HCT116 (cell line): ENCODE results near the gene ABHD12. TPM values are rescaled to one million over a fixed set of nuclear protein-coding genes. Genes with fewer than 3 reads are reported as not detected.
"Not testable (repeated sequence)": the region's sequence is repeated elsewhere in the genome, so short reads cannot be mapped to it uniquely, and the experiment has no call there.

Experiments
- ATAC-seq: fragments of 200-7000 bp; cut with Tn5 transposase; 2 replicates; pipeline ENCODE4 v1.9.1; 2020; ENCODE audit warnings: mild to moderate bottlenecking, moderate library complexity
- BruUV-seq: library from RNA; stranded (reverse); fragments of 400-500 nt; replicated peaks from 2 replicates; lab custom pipeline; 2021; lab: Mats Ljungman, UMichigan
- CTCF ChIA-PET: fragments of 300-600 bp; sonication (Branson Sonifier 250); formaldehyde crosslinking; loops from one replicate; lab custom pipeline; 2021; ENCODE audit warnings: antibody characterized with exemption; lab: Charles Lee
- POLR2A ChIA-PET: fragments of 300-600, 350-600 bp; sonication (Branson Sonifier 250); formaldehyde crosslinking; loops from one replicate; lab custom pipeline; 2021; ENCODE audit warnings: antibody characterized with exemption; lab: Charles Lee
- RAD21 ChIA-PET, 2 experiments: fragments of 300-600 bp; sonication (Branson Sonifier 250); formaldehyde crosslinking; loops; one replicate each; lab custom pipeline; 2023; ENCODE audit warnings: low total read pairs in 2 of 2; ENCODE audit not compliant: uncharacterized antibody in 2 of 2, unreplicated experiment in 2 of 2, low non-redundant PET in 1 of 2; lab: Charles Lee
- DNase-seq: peaks from one replicate; pipeline ENCODE4 v3.0.0-alpha.2; 2010; ENCODE audit warnings: low read depth, low spot score
- H2AFZ ChIP-seq: fragments of 200-600 bp; shearing (Covaris generic), sonication (generic); 2 replicates; pipeline ENCODE4 v1.6.1; 2017; ENCODE audit warnings: low read depth, mixed run types, mixed read lengths, antibody characterized with exemption, low read length; ENCODE audit not compliant: poor library complexity, severe bottlenecking
- H3K27ac ChIP-seq: 2 replicates; pipeline ENCODE4 v1.5.1; 2012; ENCODE audit warnings: low read depth, low read length
- H3K27me3 ChIP-seq: fragments of 200-600 bp; sonication (generic); 2 replicates; pipeline ENCODE4 v1.6.1; 2016; ENCODE audit warnings: mixed run types, low read length, mixed read lengths; ENCODE audit not compliant: insufficient read depth
- H3K36me3 ChIP-seq, 2 experiments: fragments of 200-500 bp in 1 of 2; fragments of 200-600 bp in 1 of 2; sonication (Bioruptor generic) in 1 of 2; sonication (generic) in 1 of 2; 2 replicates each; pipeline versions ENCODE4 v1.5.1 to v1.6.1; 2014 to 2016; ENCODE audit warnings: low read length in 2 of 2, inconsistent platforms in 1 of 2, mixed read lengths in 1 of 2, mixed run types in 1 of 2; ENCODE audit not compliant: insufficient read depth in 2 of 2, control insufficient read depth in 1 of 2
- H3K4me1 ChIP-seq, 2 experiments: fragments of 200-600 bp in 1 of 2; sonication (generic) in 1 of 2; 2 replicates each; pipeline versions ENCODE4 v1.5.1 to v1.6.1; 2012 to 2017; ENCODE audit warnings: low read length in 2 of 2, inconsistent platforms in 1 of 2, mild to moderate bottlenecking in 1 of 2, mixed read lengths in 1 of 2, mixed run types in 1 of 2, moderate library complexity in 1 of 2; ENCODE audit not compliant: insufficient read depth in 2 of 2, control insufficient read depth in 1 of 2
- H3K4me2 ChIP-seq: fragments of 200-600 bp; sonication (generic); 2 replicates; pipeline ENCODE4 v1.6.1; 2017; ENCODE audit warnings: mixed run types, low read length, mixed read lengths
- H3K4me3 ChIP-seq, 2 experiments: fragments of 200-600 bp in 1 of 2; sonication (generic) in 1 of 2; replicated peaks in 1 of 2; 2 replicates each; pipeline ENCODE4 v1.5.1; 2011 to 2016; ENCODE audit warnings: low read length in 2 of 2, control low read depth in 1 of 2, low read depth in 1 of 2, mild to moderate bottlenecking in 1 of 2, mixed read lengths in 1 of 2, mixed run types in 1 of 2
- H3K79me2 ChIP-seq: fragments of 200-600 bp; sonication (generic); 2 replicates; pipeline ENCODE4 v1.6.1; 2017; ENCODE audit warnings: mild to moderate bottlenecking, mixed run types, low read length, moderate library complexity, mixed read lengths; ENCODE audit not compliant: insufficient read depth
- H3K9ac ChIP-seq: fragments of 200-600 bp; sonication (generic); 2 replicates; pipeline ENCODE4 v1.6.1; 2016; ENCODE audit warnings: low read length, mixed read lengths
- H3K9me2 ChIP-seq: fragments of 200-600 bp; sonication (generic), shearing (Covaris generic); 2 replicates; pipeline ENCODE4 v1.6.1; 2017; ENCODE audit warnings: mixed run types, mild to moderate bottlenecking, moderate library complexity; ENCODE audit not compliant: insufficient read depth
- H3K9me3 ChIP-seq, 2 experiments: fragments of 200-500 bp in 1 of 2; fragments of 200-600 bp in 1 of 2; sonication (Bioruptor generic) in 1 of 2; sonication (generic) in 1 of 2; 2 replicates each; pipeline ENCODE4 v1.6.1; 2014 to 2017; ENCODE audit warnings: low read length in 2 of 2, mixed read lengths in 2 of 2, inconsistent platforms in 1 of 2, low read depth in 1 of 2, mild to moderate bottlenecking in 1 of 2, mixed run types in 1 of 2, moderate library complexity in 1 of 2; ENCODE audit not compliant: control insufficient read depth in 1 of 2, insufficient read depth in 1 of 2
- H4K20me1 ChIP-seq: fragments of 200-600 bp; sonication (generic), shearing (Covaris generic); 2 replicates; pipeline ENCODE4 v1.6.1; 2017; ENCODE audit warnings: mixed run types, mild to moderate bottlenecking, moderate library complexity; ENCODE audit not compliant: insufficient read depth
- SRF ChIP-seq: IDR thresholded peaks from 2 replicates; pipeline ENCODE4 v1.6.1; 2012; ENCODE audit warnings: low read depth
- intact Hi-C: fragments of 100-400 bp; cut with micrococcal nuclease; formaldehyde crosslinking; loops from 2 replicates; pipeline ENCODE4 v1.10.0; 2022
- total RNA-seq: library from RNA; stranded (reverse); gene quantifications from one replicate; pipeline ENCODE4 v1.2.1, GENCODE V29; 2021; ENCODE audit not compliant: unreplicated experiment

The ABHD12 gene
- total RNA-seq, 1 experiment from 2014 or later = 31.7 TPM

DNA sequence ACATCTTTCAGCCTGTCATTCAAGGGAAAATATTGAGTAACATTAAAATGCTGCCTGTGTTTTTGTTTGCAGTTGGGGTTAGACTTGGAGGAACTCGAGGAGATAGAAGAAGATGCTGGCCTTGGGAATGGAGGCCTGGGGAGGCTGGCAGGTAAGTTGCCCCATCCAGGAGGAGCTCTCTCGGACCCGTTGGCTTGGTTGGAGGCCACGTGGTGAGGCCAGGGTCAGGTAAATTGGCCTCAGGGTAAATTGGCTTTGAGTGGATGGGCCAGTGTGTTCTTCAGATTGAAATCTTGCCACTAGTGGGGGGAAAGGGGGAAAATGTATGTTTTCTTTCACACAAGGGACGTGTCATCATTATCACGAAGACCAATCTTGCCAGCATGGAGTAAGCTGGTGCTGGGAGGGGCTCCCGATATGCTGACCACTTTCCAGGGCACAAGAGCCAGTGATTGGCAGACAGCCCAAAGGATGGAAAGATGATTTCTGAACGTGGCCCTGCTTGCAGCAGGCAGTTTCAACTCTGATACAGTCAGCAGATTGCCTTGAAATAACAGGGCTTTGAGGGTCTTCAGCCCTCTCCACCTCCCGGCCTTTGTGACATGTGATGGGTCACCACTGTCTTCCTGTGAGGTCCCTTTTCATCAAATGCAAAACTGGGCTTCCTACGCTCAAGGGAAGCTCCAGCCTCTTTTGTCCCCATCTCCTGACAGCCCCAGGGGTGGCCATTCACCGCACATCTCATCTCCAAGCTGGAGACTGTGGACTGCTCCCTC is 121.4 kb downstream of the ABHD12 start:
- Histone ChIP-seq H3K36me3 (peaks cover 2 to 9% of the 10 kb centered on the region in 2 experiments; a peak in 2 of 4 replicates), H3K4me3 (no peak overlapping the region), H3K4me1 (no peaks in the 10 kb centered on the region), H4K20me1 (0 out of 2 replicates have a peak, but pooled peaks cover 5% of the 10 kb centered on the region), H3K9me2 (no peaks in the 10 kb centered on the region), H3K4me2 (no peak overlapping the region), H2AFZ (no peak overlapping the region), H3K27me3 (no peaks in the 10 kb centered on the region), H3K9me3 (no peaks in the 10 kb centered on the region), H3K27ac (no peak overlapping the region), H3K9ac (no peak overlapping the region), H3K79me2 (no peaks in the 10 kb centered on the region; the same call in 1 of the 2 replicates)
- ChIA-PET RAD21 (no interaction called here), CTCF (no interaction called here), POLR2A (no interaction called here)
- DNase-seq = no peak
- ATAC-seq = no peak
- intact Hi-C loops = loop anchor here (10.0 kb wide), 1 partner anchor 56 kb away; no protein-coding TSS in a partner anchor
- TF ChIP-seq SRF = no peak
- no TSS peak for BruUV-seq

GRCh38 chr20:25260770-25261437 is 129.7 kb downstream of the ABHD12 start:
- POLR2A ChIA-PET, H3K4me2 ChIP-seq, H3K9me3 ChIP-seq, H2AFZ ChIP-seq, BruUV-seq, H3K4me3 ChIP-seq, H3K36me3 ChIP-seq, ATAC-seq, CTCF ChIA-PET, H3K9ac ChIP-seq, RAD21 ChIA-PET, H3K27ac ChIP-seq, H3K27me3 ChIP-seq, H3K4me1 ChIP-seq, H4K20me1 ChIP-seq, DNase-seq, H3K9me2 ChIP-seq: not testable (repeated sequence)
- H3K79me2 ChIP-seq = peaks cover 18% of the 10 kb centered on the region; the same call in 1 of the 2 replicates
- intact Hi-C loops = loop anchor here (10.0 kb wide), 1 partner anchor 64 kb away; no protein-coding TSS in a partner anchor
